ENCODE measurements around the gene FGF1.

FGF1 gene

DNA sequence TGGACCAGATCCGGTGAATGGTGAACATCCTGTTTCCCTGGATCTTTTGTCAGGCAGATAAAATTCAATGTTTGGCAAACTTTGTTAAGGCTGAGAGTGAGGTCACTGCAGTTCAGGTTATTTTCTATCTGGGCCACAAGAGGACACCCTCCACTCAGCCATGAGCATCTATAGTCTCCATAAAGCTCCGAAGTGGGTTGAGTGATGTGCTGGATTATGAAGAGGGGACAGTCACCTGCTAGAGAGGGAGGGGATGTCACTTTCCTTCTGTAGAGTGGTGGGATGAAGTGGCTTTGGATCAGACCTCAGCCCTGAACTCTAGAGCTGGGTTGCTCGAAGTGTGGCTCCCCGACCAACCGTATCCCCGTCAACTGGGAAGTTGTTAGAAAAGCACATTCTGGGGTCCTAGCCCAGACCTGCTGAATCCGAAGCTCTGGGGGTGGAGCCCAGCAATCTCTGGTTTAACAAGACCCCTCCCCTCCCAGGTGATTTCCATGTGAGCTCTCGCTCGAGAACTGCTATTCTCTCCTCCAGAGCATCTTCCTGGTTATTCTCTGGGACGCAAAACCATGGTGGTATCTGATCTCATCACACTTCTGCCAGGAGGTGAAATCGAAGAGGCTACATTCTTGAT is 31.8 kb upstream of the FGF1 start:
- no peaks in the 10 kb centered on the region for H3K9me3 ChIP-seq (ENCODE audit: insufficient read depth, low read depth, low read length)
- no peaks in the 10 kb centered on the region for H3K36me3 ChIP-seq (ENCODE audit: insufficient read depth, low read length)
- H3K4me2 ChIP-seq (ENCODE audit: low read depth, low read length, poor library complexity, severe bottlenecking): no peak overlapping the region
- H3K79me2 ChIP-seq (ENCODE audit: insufficient read depth, low read length): no peaks in the 10 kb centered on the region
- H3K9ac ChIP-seq (ENCODE audit: low read depth, low read length, poor library complexity, severe bottlenecking): no peak overlapping the region
- no peaks in the 10 kb centered on the region for H3K9me2 ChIP-seq (replicated peaks; ENCODE audit: low read depth, low read length)
- TF ChIP-seq, protein P1, sequence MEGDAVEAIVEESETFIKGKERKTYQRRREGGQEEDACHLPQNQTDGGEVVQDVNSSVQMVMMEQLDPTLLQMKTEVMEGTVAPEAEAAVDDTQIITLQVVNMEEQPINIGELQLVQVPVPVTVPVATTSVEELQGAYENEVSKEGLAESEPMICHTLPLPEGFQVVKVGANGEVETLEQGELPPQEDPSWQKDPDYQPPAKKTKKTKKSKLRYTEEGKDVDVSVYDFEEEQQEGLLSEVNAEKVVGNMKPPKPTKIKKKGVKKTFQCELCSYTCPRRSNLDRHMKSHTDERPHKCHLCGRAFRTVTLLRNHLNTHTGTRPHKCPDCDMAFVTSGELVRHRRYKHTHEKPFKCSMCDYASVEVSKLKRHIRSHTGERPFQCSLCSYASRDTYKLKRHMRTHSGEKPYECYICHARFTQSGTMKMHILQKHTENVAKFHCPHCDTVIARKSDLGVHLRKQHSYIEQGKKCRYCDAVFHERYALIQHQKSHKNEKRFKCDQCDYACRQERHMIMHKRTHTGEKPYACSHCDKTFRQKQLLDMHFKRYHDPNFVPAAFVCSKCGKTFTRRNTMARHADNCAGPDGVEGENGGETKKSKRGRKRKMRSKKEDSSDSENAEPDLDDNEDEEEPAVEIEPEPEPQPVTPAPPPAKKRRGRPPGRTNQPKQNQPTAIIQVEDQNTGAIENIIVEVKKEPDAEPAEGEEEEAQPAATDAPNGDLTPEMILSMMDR (conservative IDR thresholded peaks at IDR 0.05; ENCODE audit: low read length): peak; percentile 78
- no peak for TF ChIP-seq EZH2phosphoT487 (IDR thresholded peaks at IDR 0.05; ENCODE audit: borderline replicate concordance)
- no peak overlapping the region for H3K4me3 ChIP-seq (ENCODE audit: low read length, poor library complexity, severe bottlenecking)
- H3K27me3 ChIP-seq (ENCODE audit: insufficient read depth, low read length, poor library complexity, severe bottlenecking): no peaks in the 10 kb centered on the region
- H3K4me1 ChIP-seq (ENCODE audit: insufficient read depth, low read length, poor library complexity, severe bottlenecking): peaks cover 7% of the 10 kb centered on the region
- no peaks in the 10 kb centered on the region for H3F3A ChIP-seq (ENCODE audit: low read depth)
- H2AFZ ChIP-seq (ENCODE audit: low read length): no peak overlapping the region
- H4K20me1 ChIP-seq (ENCODE audit: insufficient read depth, low read length, poor library complexity, severe bottlenecking): no peaks in the 10 kb centered on the region

DNA sequence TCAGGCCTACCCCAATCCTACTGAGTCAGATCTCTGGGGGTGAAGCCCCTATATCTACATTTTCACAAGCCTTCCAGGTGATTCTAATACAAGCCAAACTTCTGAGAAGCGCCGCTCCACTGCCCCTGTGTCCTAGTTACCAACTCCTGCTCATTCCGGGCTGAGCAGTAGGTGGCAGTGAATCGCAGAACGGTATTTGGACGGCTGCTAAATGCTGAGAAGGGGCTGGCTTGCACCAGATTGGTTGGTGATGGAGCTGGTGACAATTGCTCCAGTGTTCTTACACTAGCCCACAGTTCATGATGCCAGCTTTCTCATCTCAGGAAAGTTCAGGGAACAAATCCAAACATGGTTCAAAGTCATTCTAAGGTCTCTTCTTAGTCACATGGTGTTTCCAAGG is 31.1 kb upstream of the FGF1 start:
- Histone ChIP-seq H3K36me3 (ENCODE audit: insufficient read depth, low read length) (no peaks in the 10 kb centered on the region), H3K27me3 (ENCODE audit: insufficient read depth, low read length, poor library complexity, severe bottlenecking) (no peaks in the 10 kb centered on the region), H4K20me1 (ENCODE audit: insufficient read depth, low read length, poor library complexity, severe bottlenecking) (no peaks in the 10 kb centered on the region), H2AFZ (ENCODE audit: low read length) (peak overlapping the region; percentile 38; the same call in 1 of the 2 replicates), H3K9me3 (ENCODE audit: insufficient read depth, low read depth, low read length) (no peaks in the 10 kb centered on the region), H3F3A (ENCODE audit: low read depth) (no peaks in the 10 kb centered on the region), H3K9me2 (replicated peaks; ENCODE audit: low read depth, low read length) (no peaks in the 10 kb centered on the region), H3K79me2 (ENCODE audit: insufficient read depth, low read length) (no peaks in the 10 kb centered on the region), H3K4me2 (ENCODE audit: low read depth, low read length, poor library complexity, severe bottlenecking) (no peak overlapping the region), H3K4me1 (ENCODE audit: insufficient read depth, low read length, poor library complexity, severe bottlenecking) (peaks cover 9% of the 10 kb centered on the region), H3K9ac (ENCODE audit: low read depth, low read length, poor library complexity, severe bottlenecking) (no peak overlapping the region), H3K4me3 (ENCODE audit: low read length, poor library complexity, severe bottlenecking) (no peak overlapping the region)
- TF ChIP-seq EZH2phosphoT487 (IDR thresholded peaks at IDR 0.05; ENCODE audit: borderline replicate concordance): no peak
- TF ChIP-seq, protein P1 (conservative IDR thresholded peaks at IDR 0.05; ENCODE audit: low read length): peak; percentile 63

DNA sequence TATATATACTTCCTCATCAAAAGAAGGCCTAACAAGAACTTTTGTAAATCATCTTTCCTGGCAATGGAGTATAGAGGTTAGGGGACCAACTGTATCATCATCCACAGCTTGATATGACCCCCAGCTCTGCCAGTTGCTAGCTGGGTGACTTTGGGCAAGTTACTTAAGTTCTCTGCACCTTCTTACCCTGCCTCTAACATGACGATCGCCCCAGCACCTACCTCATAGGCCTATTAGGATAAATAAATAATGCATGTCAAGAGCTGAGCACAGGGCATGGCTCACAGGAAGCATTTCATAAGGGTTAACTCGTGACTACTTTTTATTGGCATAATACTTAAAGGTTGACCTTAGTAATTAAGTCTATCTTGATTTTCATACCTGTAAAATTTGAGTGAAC is 29.4 kb upstream of the FGF1 start:
- Histone ChIP-seq H3K9ac (ENCODE audit: low read depth, low read length, poor library complexity, severe bottlenecking) (no peak overlapping the region), H3K36me3 (ENCODE audit: insufficient read depth, low read length) (no peaks in the 10 kb centered on the region), H3K9me3 (ENCODE audit: insufficient read depth, low read depth, low read length) (no peaks in the 10 kb centered on the region), H3K4me1 (ENCODE audit: insufficient read depth, low read length, poor library complexity, severe bottlenecking) (peaks cover 9% of the 10 kb centered on the region), H2AFZ (ENCODE audit: low read length) (no peak overlapping the region), H3K27me3 (ENCODE audit: insufficient read depth, low read length, poor library complexity, severe bottlenecking) (no peaks in the 10 kb centered on the region), H3K4me2 (ENCODE audit: low read depth, low read length, poor library complexity, severe bottlenecking) (no peak overlapping the region), H4K20me1 (ENCODE audit: insufficient read depth, low read length, poor library complexity, severe bottlenecking) (no peaks in the 10 kb centered on the region), H3K4me3 (ENCODE audit: low read length, poor library complexity, severe bottlenecking) (no peak overlapping the region), H3F3A (ENCODE audit: low read depth) (no peaks in the 10 kb centered on the region), H3K79me2 (ENCODE audit: insufficient read depth, low read length) (no peaks in the 10 kb centered on the region), H3K9me2 (replicated peaks; ENCODE audit: low read depth, low read length) (no peaks in the 10 kb centered on the region)
- TF ChIP-seq, protein P1 (conservative IDR thresholded peaks at IDR 0.05; ENCODE audit: low read length): no peak
- TF ChIP-seq EZH2phosphoT487 (IDR thresholded peaks at IDR 0.05; ENCODE audit: borderline replicate concordance): no peak

All from Loucy (cell line).